IMR-90 (cell line): Measurements from ENCODE around the gene NFE2. TPM values are rescaled to one million over a fixed set of nuclear protein-coding genes. Genes with fewer than 3 reads are reported as not detected.

Experiments used
- ATAC-seq: fragments of 200-7000 bp; cut with Tn5 transposase; 2 replicates; pipeline ENCODE4 v1.9.1; 2020; ENCODE audit warnings: low read depth, mild to moderate bottlenecking, moderate library complexity
- BruUV-seq: library from RNA; stranded (reverse); fragments of 400-500 nt; replicated peaks from 2 replicates; lab custom pipeline; 2021; lab: Mats Ljungman, UMichigan
- CTCF ChIA-PET: fragments of 300-600 bp; formaldehyde crosslinking; extraction: SDS; loops from one replicate; lab custom pipeline; 2021; ENCODE audit warnings: antibody characterized with exemption; lab: Yijun Ruan, JAX
- POLR2A ChIA-PET: fragments of 300-600 bp; sonication (Branson Sonifier 250); formaldehyde crosslinking; loops from one replicate; lab custom pipeline; 2022; ENCODE audit warnings: antibody characterized with exemption; ENCODE audit not compliant: unreplicated experiment; lab: Charles Lee
- DNase-seq: peaks from one replicate; pipeline ENCODE4 v3.0.0; 2013
- H2AFZ ChIP-seq: replicated peaks from 2 replicates; pipeline ENCODE3; 2013; ENCODE audit warnings: low read length, mild to moderate bottlenecking; ENCODE audit not compliant: poor library complexity
- H2AK5ac ChIP-seq: 2 replicates; pipeline ENCODE4 v1.6.1; 2013; ENCODE audit warnings: low read depth, low read length, inconsistent platforms
- H2AK9ac ChIP-seq: replicated peaks from 2 replicates; pipeline ENCODE3; 2013; ENCODE audit warnings: mild to moderate bottlenecking, low read depth, low read length, moderate library complexity; ENCODE audit not compliant: poor library complexity
- H2BK120ac ChIP-seq: 2 replicates; pipeline ENCODE4 v1.6.1; 2013; ENCODE audit warnings: low read depth, low read length, inconsistent platforms
- H2BK15ac ChIP-seq: 3 replicates; pipeline ENCODE4 v1.6.1; 2013; ENCODE audit warnings: low read depth, low read length, inconsistent platforms
- H2BK20ac ChIP-seq: 2 replicates; pipeline ENCODE4 v1.6.1; 2013; ENCODE audit warnings: low read depth, mild to moderate bottlenecking, inconsistent platforms, low read length, moderate library complexity
- H2BK5ac ChIP-seq: 2 replicates; pipeline ENCODE4 v1.6.1; 2013; ENCODE audit warnings: mild to moderate bottlenecking, low read depth, low read length, inconsistent platforms; ENCODE audit not compliant: poor library complexity, severe bottlenecking
- H3K14ac ChIP-seq: replicated peaks from 2 replicates; pipeline ENCODE4 v1.6.1; 2013; ENCODE audit warnings: low read depth, low read length, inconsistent platforms
- H3K18ac ChIP-seq: 2 replicates; pipeline ENCODE4 v1.6.1; 2013; ENCODE audit warnings: low read depth, low read length, control low read depth
- H3K23ac ChIP-seq: 2 replicates; pipeline ENCODE4 v1.6.1; 2013; ENCODE audit warnings: low read depth, low read length, inconsistent platforms
- H3K27ac ChIP-seq: 2 replicates; pipeline ENCODE4 v1.5.1; 2013; ENCODE audit warnings: mild to moderate bottlenecking, control low read depth, low read length; ENCODE audit not compliant: insufficient read depth
- H3K27me3 ChIP-seq: 2 replicates; pipeline ENCODE4 v1.6.1; 2013; ENCODE audit warnings: low read length; ENCODE audit not compliant: control insufficient read depth, insufficient read depth
- H3K36me3 ChIP-seq: 2 replicates; pipeline ENCODE4 v1.6.1; 2013; ENCODE audit warnings: low read length, mixed read lengths; ENCODE audit not compliant: control insufficient read depth, insufficient read depth
- H3K4ac ChIP-seq: 2 replicates; pipeline ENCODE4 v1.6.1; 2013; ENCODE audit warnings: low read depth, low read length, inconsistent platforms
- H3K4me1 ChIP-seq: 2 replicates; pipeline ENCODE4 v1.6.1; 2013; ENCODE audit warnings: low read length, mixed read lengths; ENCODE audit not compliant: control insufficient read depth, insufficient read depth
- H3K4me2 ChIP-seq: 2 replicates; pipeline ENCODE4 v1.6.1; 2013; ENCODE audit warnings: low read depth, mild to moderate bottlenecking, control low read depth, low read length, moderate library complexity
- H3K4me3 ChIP-seq: 2 replicates; pipeline ENCODE4 v1.5.1; 2013; ENCODE audit warnings: low read depth, mild to moderate bottlenecking, control low read depth, low read length, moderate library complexity; ENCODE audit not compliant: insufficient read depth
- H3K56ac ChIP-seq: 2 replicates; pipeline ENCODE4 v1.6.1; 2013; ENCODE audit warnings: low read length, inconsistent platforms; ENCODE audit not compliant: insufficient read depth; ENCODE audit errors: extremely low read depth
- H3K79me1 ChIP-seq, 2 experiments: 2 replicates each; pipeline ENCODE4 v1.6.1; 2013; ENCODE audit warnings: low read length in 2 of 2, inconsistent platforms in 1 of 2, low read depth in 1 of 2
- H3K9ac ChIP-seq: 2 replicates; pipeline ENCODE4 v1.6.1; 2013; ENCODE audit warnings: low read depth, low read length, control low read depth
- H3K9me1 ChIP-seq: 2 replicates; pipeline ENCODE4 v1.6.1; 2013; ENCODE audit warnings: low read length, inconsistent platforms; ENCODE audit not compliant: insufficient read depth
- H3K9me3 ChIP-seq: 2 replicates; pipeline ENCODE4 v1.6.1; 2013; ENCODE audit warnings: low read length; ENCODE audit not compliant: control insufficient read depth, insufficient read depth
- H4K20me1 ChIP-seq: 2 replicates; pipeline ENCODE4 v1.6.1; 2013; ENCODE audit warnings: low read length, inconsistent platforms; ENCODE audit not compliant: insufficient read depth
- H4K5ac ChIP-seq: 2 replicates; pipeline ENCODE4 v1.6.1; 2013; ENCODE audit warnings: mild to moderate bottlenecking, low read depth, low read length, control low read depth
- H4K8ac ChIP-seq, 2 experiments: 2 replicates each; pipeline ENCODE4 v1.6.1; 2013; ENCODE audit warnings: low read depth in 2 of 2, low read length in 2 of 2, control low read depth in 1 of 2, inconsistent platforms in 1 of 2
- H4K91ac ChIP-seq: 2 replicates; pipeline ENCODE4 v1.6.1; 2013; ENCODE audit warnings: low read depth, low read length, inconsistent platforms; ENCODE audit not compliant: insufficient read depth
- BHLHE40 ChIP-seq: fragments of 150-350 bp; IDR thresholded peaks from 2 replicates; pipeline ENCODE4 v1.6.1; 2016; ENCODE audit warnings: mild to moderate bottlenecking, low read depth, low read length
- CEBPB ChIP-seq: IDR thresholded peaks from 2 replicates; pipeline ENCODE4 v1.6.1; 2012; ENCODE audit warnings: low read depth, low read length, improper control_type of control experiment
- CHD1 ChIP-seq: IDR thresholded peaks from 2 replicates; pipeline ENCODE4 v1.6.1; 2012; ENCODE audit warnings: low read depth, low read length, improper control_type of control experiment
- MAFK ChIP-seq: IDR thresholded peaks from 2 replicates; pipeline ENCODE4 v1.6.1; 2012; ENCODE audit warnings: low read depth, low read length, improper control_type of control experiment
- POLR2A ChIP-seq: IDR thresholded peaks from 2 replicates; pipeline ENCODE4 v1.6.1; 2012; ENCODE audit warnings: mild to moderate bottlenecking, low read depth, low read length
- RAD21 ChIP-seq: IDR thresholded peaks from 2 replicates; pipeline ENCODE4 v1.6.1; 2012; ENCODE audit warnings: low read length, improper control_type of control experiment
- RCOR1 ChIP-seq: IDR thresholded peaks from 2 replicates; pipeline ENCODE4 v1.6.1; 2012; ENCODE audit warnings: mild to moderate bottlenecking, low read length, improper control_type of control experiment; ENCODE audit not compliant: insufficient replicate concordance
- RFX5 ChIP-seq: IDR thresholded peaks from 2 replicates; pipeline ENCODE4 v1.8.0; 2012; ENCODE audit warnings: low read depth, mild to moderate bottlenecking, low read length, moderate library complexity
- SMC3 ChIP-seq: fragments of 150-350 bp; IDR thresholded peaks from 2 replicates; pipeline ENCODE4 v1.6.1; 2016; ENCODE audit warnings: low read depth, mild to moderate bottlenecking, antibody characterized with exemption, low read length, moderate library complexity
- dilution Hi-C: fragments of 300-500 bp; cut with HindIII; formaldehyde crosslinking; loops from one replicate; pipeline ENCODE4 v1.14.3; 2018; ENCODE audit warnings: low sequenced_read_pairs; ENCODE audit not compliant: unreplicated experiment
- in situ Hi-C: fragments of 300-500 bp; cut with MboI; formaldehyde crosslinking; loops from 3 replicates; pipeline ENCODE4 v1.14.3; 2019; ENCODE audit warnings: low sequenced_read_pairs, inconsistent platforms, mixed read lengths
- intact Hi-C: fragments of 100-400 bp; cut with micrococcal nuclease; formaldehyde crosslinking; loops from 2 replicates; pipeline ENCODE4 v1.10.0; 2022
- polyA plus RNA-seq, 3 experiments: library from polyadenylated mRNA; depleted of rRNA; stranded (reverse); fragments of >200 nt; gene quantifications; 2 replicates each; pipeline ENCODE4 v1.2.3, GENCODE V29; 2012; ENCODE audit warnings: low replicate concordance in 1 of 3
- total RNA-seq: library from RNA; depleted of rRNA; stranded (reverse); fragments of >200 nt; gene quantifications from 2 replicates; pipeline ENCODE4 v1.2.3, GENCODE V29; 2012
- TF ChIP-seq, protein P1 (sequence below): conservative IDR thresholded peaks from 2 replicates; pipeline ENCODE4 v1.5.1; 2012; ENCODE audit warnings: mild to moderate bottlenecking, low read depth, low read length, improper control_type of control experiment
- TF ChIP-seq, protein P2 (sequence below): fragments of 150-350 bp; IDR thresholded peaks from 2 replicates; pipeline ENCODE4 v1.6.1; 2017; ENCODE audit warnings: mild to moderate bottlenecking, antibody characterized with exemption, low read length, low read depth

The NFE2 gene
- total and polyA plus RNA-seq, 2 of the 4 experiments (the other 2 are of a cell fraction): 0.18 to 0.32 TPM

DNA sequence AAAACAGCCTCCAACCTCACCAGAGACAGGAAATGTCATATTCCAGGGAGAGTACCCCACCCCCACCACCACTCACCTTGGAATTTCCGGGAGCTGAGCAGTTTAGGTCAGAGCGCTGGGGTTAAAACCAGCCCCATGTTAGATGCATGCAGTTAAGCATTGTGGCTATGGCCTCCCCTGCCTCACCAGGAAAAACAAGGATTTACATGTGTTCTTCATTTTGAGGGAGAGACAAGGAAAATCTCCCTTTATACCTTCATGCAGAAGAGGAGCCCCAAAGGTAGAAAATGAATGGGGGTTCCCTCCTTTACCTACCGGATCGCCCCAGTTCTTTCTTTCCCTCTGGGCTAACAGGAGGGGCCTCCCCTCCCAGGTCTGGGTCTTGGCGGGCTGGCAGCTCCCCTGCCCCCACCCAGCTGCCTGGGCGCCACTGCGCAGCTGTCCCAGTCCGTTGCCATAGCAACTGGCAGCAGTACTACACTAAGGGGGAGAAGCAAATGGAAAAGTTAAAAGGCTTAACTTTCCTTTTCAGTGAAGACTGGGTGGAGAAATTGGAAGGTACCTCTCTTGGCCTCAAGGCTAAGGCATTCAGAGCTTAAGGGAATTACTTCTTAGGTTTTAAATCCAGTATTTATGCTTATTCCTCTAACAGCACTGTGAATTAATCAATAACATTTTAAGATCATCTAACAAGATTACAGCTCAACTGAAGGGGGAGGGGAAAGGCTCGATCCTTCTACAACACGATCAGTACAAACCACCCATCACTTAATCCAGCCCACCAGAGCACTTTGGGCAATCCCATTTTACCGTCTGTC lies 41.4 kb downstream of the NFE2 start (continued):
- TF ChIP-seq, protein P1, sequence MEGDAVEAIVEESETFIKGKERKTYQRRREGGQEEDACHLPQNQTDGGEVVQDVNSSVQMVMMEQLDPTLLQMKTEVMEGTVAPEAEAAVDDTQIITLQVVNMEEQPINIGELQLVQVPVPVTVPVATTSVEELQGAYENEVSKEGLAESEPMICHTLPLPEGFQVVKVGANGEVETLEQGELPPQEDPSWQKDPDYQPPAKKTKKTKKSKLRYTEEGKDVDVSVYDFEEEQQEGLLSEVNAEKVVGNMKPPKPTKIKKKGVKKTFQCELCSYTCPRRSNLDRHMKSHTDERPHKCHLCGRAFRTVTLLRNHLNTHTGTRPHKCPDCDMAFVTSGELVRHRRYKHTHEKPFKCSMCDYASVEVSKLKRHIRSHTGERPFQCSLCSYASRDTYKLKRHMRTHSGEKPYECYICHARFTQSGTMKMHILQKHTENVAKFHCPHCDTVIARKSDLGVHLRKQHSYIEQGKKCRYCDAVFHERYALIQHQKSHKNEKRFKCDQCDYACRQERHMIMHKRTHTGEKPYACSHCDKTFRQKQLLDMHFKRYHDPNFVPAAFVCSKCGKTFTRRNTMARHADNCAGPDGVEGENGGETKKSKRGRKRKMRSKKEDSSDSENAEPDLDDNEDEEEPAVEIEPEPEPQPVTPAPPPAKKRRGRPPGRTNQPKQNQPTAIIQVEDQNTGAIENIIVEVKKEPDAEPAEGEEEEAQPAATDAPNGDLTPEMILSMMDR: no peak

DNA sequence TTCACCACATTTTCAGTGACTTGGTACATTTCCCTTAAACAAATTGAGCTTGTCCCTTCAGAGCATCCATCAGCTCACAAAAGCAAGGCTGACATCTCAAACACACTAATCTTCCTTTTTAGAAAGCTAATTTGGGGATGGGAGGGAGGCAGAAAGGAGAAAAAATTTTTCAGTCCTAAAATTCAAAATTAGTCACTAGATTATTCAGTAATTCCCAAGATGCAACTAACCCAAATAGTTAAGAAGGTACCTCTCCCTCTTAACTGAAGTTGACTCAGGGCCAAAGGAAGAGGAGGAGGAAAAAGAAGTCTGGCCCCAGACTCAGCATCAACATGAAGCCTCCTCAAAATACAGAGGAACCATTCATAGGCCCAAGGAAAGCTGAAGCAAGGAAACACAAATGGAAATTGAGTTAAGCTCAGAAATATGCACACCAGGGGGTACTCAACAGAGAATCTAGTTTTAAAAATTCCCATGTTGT lies 42.6 kb downstream of the NFE2 start:
- Histone ChIP-seq H2AFZ (no peak overlapping the region), H3K4ac (peak overlapping the region; percentile 84), H2BK5ac (peak overlapping the region; percentile 87), H3K79me1 (peaks cover 26 to 74% of the 10 kb centered on the region in 2 experiments), H2BK15ac (peak overlapping the region; percentile 96; the same call in 2 of the 3 replicates), H3K9me1 (peaks cover 6% of the 10 kb centered on the region), H3K4me3 (no peak overlapping the region), H3K27ac (peak overlapping the region; percentile 70), H2AK5ac (peak overlapping the region; percentile 86), H3K9me3 (no peaks in the 10 kb centered on the region), H3K14ac (peak overlapping the region; percentile 85), H3K23ac (peak overlapping the region; percentile 67), H2BK120ac (peak overlapping the region; percentile 93), H3K36me3 (peaks cover 10% of the 10 kb centered on the region), H4K5ac (peak overlapping the region; percentile 90), H3K4me1 (peaks cover 19% of the 10 kb centered on the region), H3K18ac (peak overlapping the region; percentile 85), H2BK20ac (peak overlapping the region; percentile 88), H4K8ac (peak overlapping the region; percentile 83 to 89), H2AK9ac (no peak overlapping the region), H3K56ac (peak overlapping the region; percentile 91), H3K9ac (peak overlapping the region; percentile 65; the same call in 1 of the 2 replicates), H4K91ac (peak overlapping the region; percentile 91), H3K4me2 (peak overlapping the region; percentile 31; the same call in 1 of the 2 replicates), H3K27me3 (no peaks in the 10 kb centered on the region), H4K20me1 (no peaks in the 10 kb centered on the region)
- ChIA-PET CTCF (interaction anchor here (1.5 kb wide), 1 partner anchor 110 kb away, joined by 4 read pairs; no protein-coding TSS in a partner anchor), POLR2A (interaction anchor here (0.5 to 0.7 kb wide), 2 partner anchors 9 to 25 kb away, joined by 3 to 10 read pairs; no protein-coding TSS in a partner anchor)
- ATAC-seq (0 out of 2 replicates have a peak, but pooled peaks have one; percentile 3), DNase-seq (peak; percentile 70)
- intact Hi-C loops: loop anchor here (2.0 kb wide), 1 partner anchor 21 kb away; no protein-coding TSS in a partner anchor
- dilution Hi-C loops: no loop called here
- in situ Hi-C loops: no loop called here
- no TSS peak for BruUV-seq
- TF ChIP-seq CHD1: no peak
- TF ChIP-seq RCOR1: no peak
- no peak for TF ChIP-seq POLR2A
- TF ChIP-seq, protein P2, sequence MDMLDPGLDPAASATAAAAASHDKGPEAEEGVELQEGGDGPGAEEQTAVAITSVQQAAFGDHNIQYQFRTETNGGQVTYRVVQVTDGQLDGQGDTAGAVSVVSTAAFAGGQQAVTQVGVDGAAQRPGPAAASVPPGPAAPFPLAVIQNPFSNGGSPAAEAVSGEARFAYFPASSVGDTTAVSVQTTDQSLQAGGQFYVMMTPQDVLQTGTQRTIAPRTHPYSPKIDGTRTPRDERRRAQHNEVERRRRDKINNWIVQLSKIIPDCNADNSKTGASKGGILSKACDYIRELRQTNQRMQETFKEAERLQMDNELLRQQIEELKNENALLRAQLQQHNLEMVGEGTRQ: no peak
- no peak for TF ChIP-seq MAFK
- no peak for TF ChIP-seq CEBPB
- TF ChIP-seq BHLHE40: no peak
- TF ChIP-seq RFX5: no peak
- TF ChIP-seq SMC3: no peak
- no peak for TF ChIP-seq RAD21
